ENCODE measurements around the gene RGS7. TPM values are rescaled to one million over a fixed set of nuclear protein-coding genes. Genes with fewer than 3 reads are reported as not detected.

The RGS7 gene
- total RNA-seq, 1 experiment from 2014 or later: 1.5 TPM

GRCh38 chr1:240792915-240793529, 564.0 kb downstream of the RGS7 start:
- H2BK15ac ChIP-seq (ENCODE audit: low read depth, low read length): no peak overlapping the region
- no peak overlapping the region for H3K4me2 ChIP-seq (ENCODE audit: insufficient read depth, insufficient read length, low read length)
- TF ChIP-seq, protein P1, sequence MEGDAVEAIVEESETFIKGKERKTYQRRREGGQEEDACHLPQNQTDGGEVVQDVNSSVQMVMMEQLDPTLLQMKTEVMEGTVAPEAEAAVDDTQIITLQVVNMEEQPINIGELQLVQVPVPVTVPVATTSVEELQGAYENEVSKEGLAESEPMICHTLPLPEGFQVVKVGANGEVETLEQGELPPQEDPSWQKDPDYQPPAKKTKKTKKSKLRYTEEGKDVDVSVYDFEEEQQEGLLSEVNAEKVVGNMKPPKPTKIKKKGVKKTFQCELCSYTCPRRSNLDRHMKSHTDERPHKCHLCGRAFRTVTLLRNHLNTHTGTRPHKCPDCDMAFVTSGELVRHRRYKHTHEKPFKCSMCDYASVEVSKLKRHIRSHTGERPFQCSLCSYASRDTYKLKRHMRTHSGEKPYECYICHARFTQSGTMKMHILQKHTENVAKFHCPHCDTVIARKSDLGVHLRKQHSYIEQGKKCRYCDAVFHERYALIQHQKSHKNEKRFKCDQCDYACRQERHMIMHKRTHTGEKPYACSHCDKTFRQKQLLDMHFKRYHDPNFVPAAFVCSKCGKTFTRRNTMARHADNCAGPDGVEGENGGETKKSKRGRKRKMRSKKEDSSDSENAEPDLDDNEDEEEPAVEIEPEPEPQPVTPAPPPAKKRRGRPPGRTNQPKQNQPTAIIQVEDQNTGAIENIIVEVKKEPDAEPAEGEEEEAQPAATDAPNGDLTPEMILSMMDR (conservative IDR thresholded peaks at IDR 0.05): no peak
- H3K18ac ChIP-seq (ENCODE audit: insufficient read length, low read depth, low read length): no peak overlapping the region
- H3T11ph ChIP-seq (ENCODE audit: low read length): no peak overlapping the region
- H3K4me1 ChIP-seq (ENCODE audit: insufficient read depth, low read length): no peaks in the 10 kb centered on the region
- no peak overlapping the region for H2BK20ac ChIP-seq (ENCODE audit: low read depth, low read length, poor library complexity, severe bottlenecking)
- Mint-ChIP-seq H3K27me3 (ENCODE audit: low read depth) (no peaks in the 10 kb centered on the region), H3K4me1 (no peaks in the 10 kb centered on the region), H3K4me3 (no peak overlapping the region), H3K27ac (no peak overlapping the region), H3K36me3 (ENCODE audit: insufficient read depth in 1 of 3, low read depth in 3 of 3) (peaks cover 0 to 4% (median 2%) of the 10 kb centered on the region in 3 experiments; a peak in 1 of 7 replicates), H3K9me3 (peaks cover 0 to 8% of the 10 kb centered on the region in 2 experiments; a peak in 3 of 5 replicates)
- H3K23ac ChIP-seq (ENCODE audit: insufficient read length, low read depth, low read length): no peak overlapping the region
- no peak overlapping the region for H2AFZ ChIP-seq (ENCODE audit: low read length)
- H4K5ac ChIP-seq (ENCODE audit: insufficient read length, low read depth, low read length): no peak overlapping the region
- H4K20me1 ChIP-seq (ENCODE audit: control insufficient read depth, insufficient read depth, insufficient read length): no peaks in the 10 kb centered on the region
- no peak overlapping the region for H2AK5ac ChIP-seq (ENCODE audit: insufficient read length, low read length)
- H3K56ac ChIP-seq (ENCODE audit: insufficient read length, low read depth, low read length): no peak overlapping the region
- H2BK12ac ChIP-seq (ENCODE audit: insufficient read length, low read depth, low read length): no peak overlapping the region
- no peaks in the 10 kb centered on the region for H3K79me1 ChIP-seq (ENCODE audit: insufficient read depth, low read depth, low read length, poor library complexity, severe bottlenecking)
- no peaks in the 10 kb centered on the region for H3K9me3 ChIP-seq (ENCODE audit: control insufficient read depth, low read depth, low read length)
- H3K23me2 ChIP-seq (ENCODE audit: insufficient read length, low read depth, low read length, poor library complexity, severe bottlenecking): no peaks in the 10 kb centered on the region
- no peaks in the 10 kb centered on the region for H3K27me3 ChIP-seq (ENCODE audit: insufficient read depth, low read length)
- no peak overlapping the region for H3K14ac ChIP-seq (ENCODE audit: insufficient read depth, low read length)
- H4K8ac ChIP-seq (replicated peaks; ENCODE audit: insufficient read length, low read depth, low read length): no peak overlapping the region
- H3K79me2 ChIP-seq (ENCODE audit: insufficient read depth, low read length): no peaks in the 10 kb centered on the region
- H3K27ac ChIP-seq (ENCODE audit: insufficient read length, low read depth, low read length): no peak overlapping the region
- H3K4ac ChIP-seq (ENCODE audit: low read depth, low read length): no peak overlapping the region
- DNase-seq: no peak
- no CpG with 5 or more reads among the region's 5 CpGs for WGBS (ENCODE audit: extremely low coverage, insufficient read length, low lambda C conversion rate)
- no peak overlapping the region for H2BK120ac ChIP-seq (ENCODE audit: low read depth, low read length, poor library complexity, severe bottlenecking)
- no peak overlapping the region for H4K91ac ChIP-seq (ENCODE audit: insufficient read length, low read depth, low read length)
- H2BK5ac ChIP-seq (ENCODE audit: insufficient read length, low read length): no peak overlapping the region
- H3K9ac ChIP-seq (ENCODE audit: extremely low read depth, insufficient read length, low read length): no peak overlapping the region
